Stimulated activated CD4-positive, alpha-beta T cell treated with anti-CD3 and anti-CD28 coated beads, TNF-alpha, amount 100 ng/mL, for 1 hour (primary cell): ENCODE measurements around the gene AFF3.

ENCODE experiments used
- DNase-seq, 3 donors: peaks; one replicate each; pipeline ENCODE4 v3.0.0-alpha.2; 2020; ENCODE audit warnings: low read depth in 3 of 3, low spot score in 1 of 3

AFF3 gene

GRCh38 chr2:99863903-99864270 is 278.5 kb downstream of the AFF3 start:
- no peak for DNase-seq

GRCh38 chr2:99863236-99863902 is 279.0 kb downstream of the AFF3 start:
- no peak for DNase-seq

GRCh38 chr2:99862566-99862965 is 279.8 kb downstream of the AFF3 start:
- no peak for DNase-seq

GRCh38 chr2:99861376-99861760 is 281.0 kb downstream of the AFF3 start:
- no peak for DNase-seq

GRCh38 chr2:99860720-99861375 is 281.5 kb downstream of the AFF3 start:
- no peak for DNase-seq

GRCh38 chr2:99858951-99859596 is 283.3 kb downstream of the AFF3 start:
- no peak for DNase-seq

GRCh38 chr2:99857867-99858444 is 284.4 kb downstream of the AFF3 start:
- no peak for DNase-seq

GRCh38 chr2:99857372-99857771 is 285.0 kb downstream of the AFF3 start:
- DNase-seq = no peak

GRCh38 chr2:99856119-99856518 is 286.3 kb downstream of the AFF3 start:
- no peak for DNase-seq

GRCh38 chr2:99854236-99854852 is 288.0 kb downstream of the AFF3 start:
- no peak for DNase-seq

- DNase-seq = no peak
These were observed 289.4 kb downstream of the AFF3 start for GRCh38 chr2:99852956-99853355.

- DNase-seq = no peak
These were observed 289.9 kb downstream of the AFF3 start for GRCh38 chr2:99852376-99852934.

- DNase-seq = no peak
These were observed 290.6 kb downstream of the AFF3 start for GRCh38 chr2:99851811-99852210.

- DNase-seq = no peak
These were observed 291.3 kb downstream of the AFF3 start for GRCh38 chr2:99851089-99851488.

GRCh38 chr2:99850084-99850710 is 292.2 kb downstream of the AFF3 start:
- DNase-seq = no peak

- no peak for DNase-seq
These were observed 295.8 kb downstream of the AFF3 start for GRCh38 chr2:99846462-99847107.

- DNase-seq = no peak
These were observed 297.1 kb downstream of the AFF3 start for GRCh38 chr2:99845296-99845695.

- no peak for DNase-seq
These were observed 299.9 kb downstream of the AFF3 start for GRCh38 chr2:99842451-99842850.

GRCh38 chr2:99841749-99842148 is 300.6 kb downstream of the AFF3 start:
- DNase-seq = no peak

GRCh38 chr2:99840831-99841230 is 301.6 kb downstream of the AFF3 start:
- no peak for DNase-seq
